VCaP (cell line): ENCODE data around the gene NELL1.
"Not testable (repeated sequence)": the region's sequence is repeated elsewhere in the genome, so short reads cannot be mapped to it uniquely, and the experiment has no call there.

Experiments
- H3K27ac ChIP-seq: fragments of 450-650 bp; 2 replicates; pipeline ENCODE4 v1.5.1; 2017
- TF ChIP-seq, protein P1 (sequence below): fragments of 450-650 bp; conservative IDR thresholded peaks from 2 replicates; pipeline ENCODE4 v1.5.1; 2017; ENCODE audit warnings: mild to moderate bottlenecking, moderate library complexity

Gene NELL1

GRCh38 chr11:21137803-21138202, 468.4 kb downstream of the NELL1 start:
- no peak overlapping the region for H3K27ac ChIP-seq
- TF ChIP-seq, protein P1, sequence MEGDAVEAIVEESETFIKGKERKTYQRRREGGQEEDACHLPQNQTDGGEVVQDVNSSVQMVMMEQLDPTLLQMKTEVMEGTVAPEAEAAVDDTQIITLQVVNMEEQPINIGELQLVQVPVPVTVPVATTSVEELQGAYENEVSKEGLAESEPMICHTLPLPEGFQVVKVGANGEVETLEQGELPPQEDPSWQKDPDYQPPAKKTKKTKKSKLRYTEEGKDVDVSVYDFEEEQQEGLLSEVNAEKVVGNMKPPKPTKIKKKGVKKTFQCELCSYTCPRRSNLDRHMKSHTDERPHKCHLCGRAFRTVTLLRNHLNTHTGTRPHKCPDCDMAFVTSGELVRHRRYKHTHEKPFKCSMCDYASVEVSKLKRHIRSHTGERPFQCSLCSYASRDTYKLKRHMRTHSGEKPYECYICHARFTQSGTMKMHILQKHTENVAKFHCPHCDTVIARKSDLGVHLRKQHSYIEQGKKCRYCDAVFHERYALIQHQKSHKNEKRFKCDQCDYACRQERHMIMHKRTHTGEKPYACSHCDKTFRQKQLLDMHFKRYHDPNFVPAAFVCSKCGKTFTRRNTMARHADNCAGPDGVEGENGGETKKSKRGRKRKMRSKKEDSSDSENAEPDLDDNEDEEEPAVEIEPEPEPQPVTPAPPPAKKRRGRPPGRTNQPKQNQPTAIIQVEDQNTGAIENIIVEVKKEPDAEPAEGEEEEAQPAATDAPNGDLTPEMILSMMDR = no peak

GRCh38 chr11:21141557-21141956, 472.2 kb downstream of the NELL1 start:
- not testable (repeated sequence) for H3K27ac ChIP-seq

DNA sequence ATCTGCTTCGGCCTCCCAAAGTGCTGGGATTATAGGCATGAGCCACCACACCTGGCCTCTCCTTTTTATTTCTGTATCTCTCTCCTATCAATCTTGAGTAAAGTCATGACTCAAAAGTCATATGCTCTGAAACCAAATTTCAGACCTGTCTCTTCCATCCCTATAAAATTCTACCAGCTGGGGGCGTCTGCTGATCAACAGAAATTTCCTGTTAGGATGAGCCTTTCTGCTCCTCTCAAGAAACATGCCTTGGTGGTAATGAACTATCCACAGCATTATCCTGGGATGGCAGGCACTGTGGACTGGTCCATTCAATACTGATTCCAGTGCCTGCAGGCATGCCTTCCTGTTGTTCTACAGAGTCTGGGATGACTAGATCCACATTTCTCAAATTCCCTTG, 472.6 kb downstream of the NELL1 start:
- TF ChIP-seq, protein P1 = peak; percentile 49
- no peak overlapping the region for H3K27ac ChIP-seq

DNA sequence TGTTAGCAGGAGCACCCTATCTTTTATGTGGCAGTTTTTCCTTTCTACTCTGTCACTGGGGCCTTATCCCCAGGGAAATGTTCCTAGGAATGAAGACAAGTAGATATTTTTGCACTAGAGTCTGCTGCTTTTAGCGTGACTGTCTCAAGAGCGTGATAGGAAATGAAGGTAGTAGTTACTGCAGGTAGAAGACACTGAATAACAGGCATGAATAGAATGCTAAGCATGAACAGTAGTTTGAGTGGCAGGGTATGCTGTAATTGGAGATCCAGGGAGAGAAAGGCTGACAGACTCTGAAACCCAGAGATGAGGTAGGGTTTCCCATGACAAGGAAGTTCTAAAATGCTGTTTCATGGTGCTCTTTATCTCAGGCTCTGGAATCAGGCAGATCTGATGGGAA, 475.1 kb downstream of the NELL1 start:
- TF ChIP-seq, protein P1 = no peak
- H3K27ac ChIP-seq = no peak overlapping the region

DNA sequence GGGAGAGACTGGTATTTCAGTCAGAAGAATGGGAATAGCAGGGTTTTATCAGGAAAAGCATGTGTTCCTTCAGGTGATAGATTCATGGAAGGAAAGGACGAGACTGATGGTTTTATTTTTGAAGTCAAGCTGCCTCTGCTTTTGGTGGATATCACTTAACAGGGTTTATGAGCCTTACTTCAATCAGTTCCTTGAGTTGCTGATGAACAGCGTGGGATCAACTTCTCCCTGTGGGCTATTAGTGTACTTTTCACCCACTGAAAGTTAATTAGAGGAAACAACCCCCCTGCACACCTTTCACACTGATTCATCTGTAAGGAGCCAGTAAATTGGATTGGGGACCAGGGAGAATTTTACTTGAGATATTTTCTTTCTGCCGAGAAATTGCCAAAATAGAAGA, 479.0 kb downstream of the NELL1 start:
- TF ChIP-seq, protein P1 = no peak
- H3K27ac ChIP-seq = no peak overlapping the region

GRCh38 chr11:21160140-21160539, 490.8 kb downstream of the NELL1 start:
- no peak overlapping the region for H3K27ac ChIP-seq
- TF ChIP-seq, protein P1 = no peak

GRCh38 chr11:21169639-21170038, 500.3 kb downstream of the NELL1 start:
- no peak overlapping the region for H3K27ac ChIP-seq
- TF ChIP-seq, protein P1 = no peak

- TF ChIP-seq, protein P1 = no peak
- no peak overlapping the region for H3K27ac ChIP-seq
These were observed 504.1 kb downstream of the NELL1 start for GRCh38 chr11:21173476-21173875.
